Retina (tissue), 1 donor: Measurements from ENCODE around the gene CWF19L1.

Source experiments
- DNase-seq: peaks from one replicate; pipeline ENCODE4 v3.0.0-alpha.2; 2016

The CWF19L1 gene

DNA sequence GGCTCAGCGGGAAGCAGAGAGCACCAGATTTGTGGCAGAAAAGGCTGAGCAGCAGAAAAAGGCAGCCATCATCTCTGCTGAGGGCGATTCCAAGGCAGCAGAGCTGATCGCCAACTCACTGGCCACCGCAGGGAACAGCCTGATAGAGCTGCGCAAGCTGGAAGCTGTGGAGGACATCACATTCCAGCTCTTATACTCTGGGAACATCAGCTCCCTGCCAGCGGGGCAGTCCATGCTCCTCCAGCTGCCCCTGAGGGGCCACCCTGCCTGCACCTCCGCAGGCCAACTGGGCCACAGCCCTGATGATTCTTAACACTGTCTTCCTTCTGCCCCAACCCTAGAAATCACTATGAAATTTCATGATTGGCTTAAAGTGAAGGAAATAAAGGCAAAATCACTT lies 18.6 kb downstream of the CWF19L1 start:
- DNase-seq, result no peak

DNA sequence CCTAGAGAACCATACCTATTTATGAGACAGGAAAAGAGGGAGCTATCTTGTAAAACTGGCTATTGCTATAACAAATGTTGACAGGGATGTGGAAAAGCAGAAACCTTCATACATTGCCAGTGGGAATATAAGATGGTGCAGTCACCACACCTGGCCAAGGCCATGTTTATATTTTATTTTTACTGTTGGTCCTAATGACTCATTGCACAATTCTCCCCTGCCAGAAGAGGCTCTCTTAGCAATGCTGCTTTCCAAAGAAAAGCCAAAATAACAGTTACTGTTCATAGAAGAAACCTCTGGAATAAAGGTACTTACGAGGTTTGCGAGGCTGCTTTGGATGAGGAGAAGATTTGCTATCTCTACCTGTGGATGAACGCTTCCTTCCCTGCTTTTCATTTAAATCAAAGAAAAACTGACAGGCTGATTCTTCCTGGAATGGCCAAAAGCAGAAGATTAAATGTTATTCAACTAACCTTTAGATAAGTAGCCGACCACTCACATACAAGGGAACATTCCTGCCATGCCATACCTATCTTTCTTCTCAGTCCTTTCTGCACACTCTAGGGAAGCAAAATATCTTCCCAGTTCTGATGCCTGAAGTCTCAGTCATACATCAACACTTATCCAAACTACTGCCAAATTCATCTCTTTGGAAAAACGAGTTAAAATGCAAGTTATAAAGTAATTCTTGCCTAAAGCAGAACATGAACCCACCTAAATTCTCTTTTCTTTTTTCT lies 21.8 kb downstream of the CWF19L1 start:
- no peak for DNase-seq

GRCh38 chr10:100239851-100240250 lies 27.6 kb downstream of the CWF19L1 start:
- no peak for DNase-seq

DNA sequence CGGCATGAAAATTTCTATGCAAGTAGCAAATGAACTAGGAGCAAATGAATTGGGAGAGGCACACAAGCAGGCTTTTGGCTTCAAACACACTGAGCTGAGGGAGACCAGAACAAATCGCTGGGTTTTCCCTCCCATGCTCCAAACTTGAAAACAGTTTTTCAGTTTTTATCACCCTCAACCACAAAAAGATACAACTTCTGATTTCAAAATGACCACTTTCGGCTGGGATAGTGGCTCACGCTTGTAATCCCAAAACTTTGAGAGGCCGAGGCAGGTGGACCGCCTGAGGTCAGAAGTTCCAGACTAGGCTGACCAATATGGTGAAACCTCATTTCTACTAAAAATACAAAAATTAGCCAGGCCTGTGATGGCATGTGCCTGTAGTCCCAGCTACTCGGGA lies 29.0 kb downstream of the CWF19L1 start:
- DNase-seq, result no peak

GRCh38 chr10:100232101-100232500 lies 35.3 kb downstream of the CWF19L1 start:
- no peak for DNase-seq

DNA sequence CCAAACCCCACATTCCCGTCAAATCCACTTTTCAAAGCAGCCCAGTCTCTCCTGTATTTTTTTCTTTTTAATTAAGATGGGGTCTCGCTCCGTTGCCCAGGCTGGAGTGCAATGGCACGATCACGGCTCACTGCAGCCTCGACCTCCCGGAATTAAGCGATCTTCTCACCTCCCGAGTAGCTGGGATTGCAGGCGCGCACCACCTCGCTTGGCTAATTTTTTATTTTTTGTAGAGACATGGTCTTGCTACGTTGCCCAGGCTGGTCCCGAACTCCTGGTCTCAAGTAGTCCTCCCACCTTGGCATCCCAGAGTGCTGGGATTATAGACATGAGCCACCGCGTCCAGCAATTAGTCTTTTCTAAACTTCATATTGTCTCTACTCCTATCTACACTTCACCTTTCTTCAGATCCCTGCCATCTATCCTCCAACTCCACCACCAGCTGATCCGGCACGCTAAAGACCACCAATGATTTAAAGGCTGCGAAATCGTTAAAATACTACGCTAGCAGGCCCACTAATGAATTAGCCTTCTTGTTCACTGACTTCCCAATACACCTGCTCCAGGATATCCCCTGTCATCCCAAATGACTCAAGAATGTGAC lies 37.5 kb downstream of the CWF19L1 start:
- no peak for DNase-seq

GRCh38 chr10:100223879-100224278 lies 43.6 kb downstream of the CWF19L1 start:
- DNase-seq, result no peak

DNA sequence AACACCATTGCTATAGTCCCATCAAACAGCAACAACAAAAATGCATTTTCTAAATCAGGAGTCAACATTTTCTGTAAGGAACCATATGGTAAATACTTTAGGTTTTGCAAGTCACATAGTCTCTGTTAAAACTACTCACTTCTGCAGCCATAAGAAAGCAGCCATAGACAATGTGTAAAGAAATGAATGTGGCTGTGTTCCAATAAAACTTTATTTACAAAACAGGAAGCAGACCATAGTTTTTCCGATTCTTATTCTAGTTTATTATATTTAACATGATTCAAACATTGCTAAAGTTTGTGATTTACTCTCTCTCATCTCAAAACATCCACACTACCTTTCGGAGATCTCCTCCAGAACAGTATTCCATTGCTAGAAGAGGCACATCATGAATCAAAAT lies 44.9 kb downstream of the CWF19L1 start:
- DNase-seq, result no peak

DNA sequence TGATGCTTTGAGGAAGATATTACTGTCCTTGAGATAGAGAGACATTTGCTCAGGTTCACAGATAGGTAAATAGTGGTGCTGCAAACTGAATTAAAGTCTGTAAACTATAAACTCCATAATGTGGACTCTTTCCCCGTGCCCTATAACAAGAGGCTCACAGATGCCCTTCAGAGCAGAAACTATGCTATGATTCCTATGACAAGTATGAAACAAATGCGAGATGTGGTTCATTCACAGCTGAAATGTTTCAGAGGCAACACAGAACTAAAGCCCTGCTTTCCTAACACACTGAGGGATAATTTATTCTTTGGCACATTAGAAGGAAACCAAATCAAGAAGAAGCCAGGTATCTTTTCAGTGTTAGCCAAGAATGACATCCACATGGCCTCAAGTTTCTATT lies 51.4 kb downstream of the CWF19L1 start:
- no peak for DNase-seq

DNA sequence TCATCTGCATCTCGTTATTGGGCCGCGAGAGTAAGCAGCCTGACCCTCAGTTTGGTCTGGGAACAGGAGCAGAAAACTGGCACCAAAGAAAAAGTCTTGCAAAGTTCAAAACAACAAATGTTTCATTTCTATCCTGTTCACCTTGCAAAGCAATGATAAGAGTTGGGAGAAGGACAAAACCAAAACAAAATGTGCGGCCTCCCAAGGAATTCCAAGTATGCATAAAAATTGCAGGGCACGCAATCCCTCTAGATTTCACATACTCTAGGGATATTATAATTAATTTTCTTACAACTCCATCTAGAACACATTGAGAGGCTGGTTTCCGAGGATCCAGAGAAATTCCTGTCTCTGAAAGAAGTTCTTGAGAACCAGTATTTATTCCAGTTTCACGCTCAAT lies 58.1 kb downstream of the CWF19L1 start:
- DNase-seq, result no peak

GRCh38 chr10:100208276-100208675 lies 59.2 kb downstream of the CWF19L1 start:
- DNase-seq, result no peak

DNA sequence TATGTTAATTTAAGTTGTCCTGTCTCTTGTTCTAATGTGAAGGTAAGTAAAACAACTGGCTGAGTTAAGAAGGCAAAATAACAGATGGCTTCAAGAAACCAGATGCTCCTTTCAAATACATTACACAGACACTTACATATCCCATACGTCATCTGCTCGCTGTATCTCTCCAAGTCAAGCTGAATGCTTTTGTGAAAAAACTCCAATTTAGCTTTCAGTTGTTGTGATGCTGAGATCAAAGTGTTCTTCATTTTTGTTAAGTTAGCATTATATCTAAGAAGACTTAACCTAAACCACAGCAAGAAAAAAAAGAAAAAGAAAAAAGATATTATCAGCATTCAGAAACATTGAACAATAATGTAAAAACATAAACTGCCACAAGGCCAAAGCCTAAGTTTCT lies 63.1 kb downstream of the CWF19L1 start:
- no peak for DNase-seq

- no peak for DNase-seq
These were observed 65.9 kb downstream of the CWF19L1 start for GRCh38 chr10:100201549-100201948.

GRCh38 chr10:100194711-100195110 lies 72.7 kb downstream of the CWF19L1 start:
- DNase-seq, result no peak

GRCh38 chr10:100192350-100192749 lies 75.1 kb downstream of the CWF19L1 start:
- no peak for DNase-seq

- no peak for DNase-seq
These were observed 80.9 kb downstream of the CWF19L1 start for GRCh38 chr10:100186253-100187212.

DNA sequence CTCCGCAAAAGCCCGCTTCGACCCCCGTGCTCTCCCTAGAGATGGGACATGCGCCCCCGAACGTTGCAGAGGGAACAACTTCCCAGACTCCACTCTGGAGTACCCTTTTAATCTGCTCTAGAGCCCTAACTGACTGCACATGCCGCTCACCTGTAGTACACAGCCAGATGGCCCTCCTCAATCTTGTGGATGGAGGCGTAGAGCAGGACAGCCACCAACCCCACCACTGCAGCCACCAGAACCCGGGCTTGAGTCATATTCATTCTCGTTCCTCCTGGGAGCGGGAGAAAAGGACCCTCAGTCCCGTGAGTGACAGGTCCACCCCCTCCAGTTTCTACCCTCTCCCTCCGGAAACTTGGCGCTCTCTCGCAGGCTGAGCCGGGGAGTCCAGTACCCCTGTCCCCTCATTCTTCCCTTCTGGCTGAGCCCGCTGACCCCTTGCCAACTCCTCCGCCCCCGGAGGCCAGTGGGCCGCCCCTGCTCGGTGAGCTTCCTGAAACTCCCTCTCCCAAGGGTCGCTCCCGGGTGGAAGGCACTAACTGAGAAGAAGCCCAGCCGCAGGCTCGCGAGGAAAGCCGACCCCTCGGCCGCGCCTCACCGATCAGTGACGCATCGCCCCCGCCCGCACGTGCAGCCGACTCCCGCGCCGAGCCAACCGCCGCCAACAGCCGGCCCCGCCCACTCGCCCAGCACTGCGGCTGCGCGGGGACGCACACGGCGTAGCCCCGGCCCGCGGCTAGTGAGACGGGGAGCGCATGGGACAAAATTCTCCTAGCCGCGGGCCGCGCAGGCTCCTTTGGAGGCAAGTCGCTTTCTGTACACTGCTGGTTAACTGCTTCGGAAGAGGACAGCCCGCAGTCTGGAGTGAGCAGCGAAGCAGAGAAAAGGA lies 81.8 kb downstream of the CWF19L1 start, which contains the start of gene ERLIN1:
Gene ERLIN1 (minus strand): TSS at position 666 of the 889 bp plus-strand sequence. CDS start 403 bp downstream, at position 263.
- peak; percentile 96 for DNase-seq

DNA sequence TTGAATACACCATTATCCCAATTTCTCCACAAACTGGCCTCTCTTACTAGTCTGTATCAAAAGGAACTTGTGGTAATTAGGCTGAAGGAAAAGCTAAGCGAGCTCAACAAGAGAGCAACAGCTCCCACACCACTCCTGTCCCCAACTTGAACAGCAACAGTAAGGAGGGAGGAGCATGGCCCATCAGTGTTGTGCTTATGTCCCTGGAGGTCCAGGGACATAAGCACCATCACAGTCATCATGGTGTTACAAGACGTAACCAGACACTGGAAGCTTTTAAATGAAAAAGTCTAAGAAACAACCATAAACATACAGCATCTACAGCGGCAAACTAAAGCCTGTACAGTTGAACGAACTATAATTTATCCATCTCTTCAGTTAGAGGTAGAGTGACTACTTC lies 82.6 kb downstream of the CWF19L1 start:
- DNase-seq, result peak; percentile 42

DNA sequence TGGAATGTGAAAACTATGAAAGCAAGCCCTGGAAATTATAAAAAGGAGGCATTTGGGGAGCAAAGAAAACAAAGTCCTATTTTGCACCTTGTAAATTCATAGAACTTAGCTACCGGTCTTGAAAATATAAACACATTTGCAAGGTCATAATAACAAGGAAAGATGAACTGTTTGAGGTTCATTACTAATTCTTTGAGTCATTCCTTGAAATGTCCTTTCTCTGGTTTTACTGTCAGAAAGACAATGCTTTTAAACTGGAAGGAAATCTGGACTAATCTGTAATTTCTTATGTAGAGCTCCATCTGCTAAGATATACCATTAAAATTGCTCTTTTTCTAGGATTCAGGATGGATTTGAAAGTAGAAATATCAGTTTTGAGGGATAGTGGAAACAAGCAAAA lies 83.0 kb downstream of the CWF19L1 start:
- no peak for DNase-seq

DNA sequence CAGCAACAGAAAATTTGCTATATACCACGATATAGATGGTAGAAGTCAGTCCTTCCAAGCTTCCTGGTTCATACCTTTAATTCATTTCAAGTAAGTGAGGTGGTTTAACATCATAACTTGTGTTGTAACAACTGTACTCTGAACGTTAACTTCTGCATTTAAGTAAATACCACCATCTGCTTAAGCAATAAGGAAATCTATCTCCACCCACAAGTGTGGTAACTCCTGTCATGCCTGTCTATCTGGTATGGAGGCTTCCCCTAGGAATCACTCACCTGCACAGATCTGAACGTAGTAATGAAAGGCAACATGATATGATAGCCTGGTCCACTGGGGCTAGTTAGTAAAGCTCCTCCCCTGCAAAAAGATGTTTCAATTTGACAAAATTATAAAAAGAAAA lies 84.0 kb downstream of the CWF19L1 start:
- DNase-seq, result no peak

DNA sequence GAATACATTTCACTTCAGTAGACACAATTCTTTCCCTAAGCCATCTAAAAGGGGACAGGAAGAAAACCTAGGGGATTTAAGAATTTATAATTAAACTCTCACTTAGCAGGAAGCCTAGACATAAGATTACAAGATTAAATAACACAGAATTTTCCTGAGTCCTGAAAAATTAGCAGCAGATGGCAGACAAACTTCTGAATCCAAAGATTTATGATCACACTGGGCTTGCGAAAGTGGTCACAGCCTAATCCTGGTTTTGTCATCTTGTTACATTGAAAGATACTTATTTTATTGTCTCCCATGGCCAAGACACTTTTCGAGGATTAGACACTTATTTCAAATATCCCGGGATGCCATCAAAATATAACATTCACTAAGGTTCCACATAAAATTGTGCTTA lies 84.5 kb downstream of the CWF19L1 start:
- no peak for DNase-seq
